OCI-LY7 (cell line): ENCODE data around the gene KREMEN1.

ENCODE experiments used
- EZH2phosphoT487 ChIP-seq: fragments of 200-600 bp; sonication (generic); IDR thresholded peaks from 2 replicates; pipeline ENCODE4 v1.6.1; 2018; ENCODE audit warnings: low read depth, borderline replicate concordance, mild to moderate bottlenecking, mixed run types, antibody characterized with exemption, low read length, moderate library complexity, mixed read lengths
- TF ChIP-seq, protein P1 (sequence below): fragments of 200-600 bp; sonication (generic); conservative IDR thresholded peaks from 2 replicates; pipeline ENCODE4 v1.5.1; 2014; ENCODE audit warnings: mild to moderate bottlenecking, antibody characterized with exemption, low read length, moderate library complexity, mixed read lengths

- TF ChIP-seq, protein P1, sequence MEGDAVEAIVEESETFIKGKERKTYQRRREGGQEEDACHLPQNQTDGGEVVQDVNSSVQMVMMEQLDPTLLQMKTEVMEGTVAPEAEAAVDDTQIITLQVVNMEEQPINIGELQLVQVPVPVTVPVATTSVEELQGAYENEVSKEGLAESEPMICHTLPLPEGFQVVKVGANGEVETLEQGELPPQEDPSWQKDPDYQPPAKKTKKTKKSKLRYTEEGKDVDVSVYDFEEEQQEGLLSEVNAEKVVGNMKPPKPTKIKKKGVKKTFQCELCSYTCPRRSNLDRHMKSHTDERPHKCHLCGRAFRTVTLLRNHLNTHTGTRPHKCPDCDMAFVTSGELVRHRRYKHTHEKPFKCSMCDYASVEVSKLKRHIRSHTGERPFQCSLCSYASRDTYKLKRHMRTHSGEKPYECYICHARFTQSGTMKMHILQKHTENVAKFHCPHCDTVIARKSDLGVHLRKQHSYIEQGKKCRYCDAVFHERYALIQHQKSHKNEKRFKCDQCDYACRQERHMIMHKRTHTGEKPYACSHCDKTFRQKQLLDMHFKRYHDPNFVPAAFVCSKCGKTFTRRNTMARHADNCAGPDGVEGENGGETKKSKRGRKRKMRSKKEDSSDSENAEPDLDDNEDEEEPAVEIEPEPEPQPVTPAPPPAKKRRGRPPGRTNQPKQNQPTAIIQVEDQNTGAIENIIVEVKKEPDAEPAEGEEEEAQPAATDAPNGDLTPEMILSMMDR = no peak
- TF ChIP-seq EZH2phosphoT487 = no peak
Measured at GRCh38 chr22:29171721-29172120, 98.9 kb downstream of the KREMEN1 start.
